Stimulated activated CD4-positive, alpha-beta T cell treated with anti-CD3 and anti-CD28 coated beads, Interleukin-2, amount 100 ng/mL, for 4 hours (primary cell): ENCODE measurements around the gene EVC.

ENCODE experiments used
- DNase-seq: peaks from one replicate; pipeline ENCODE4 v3.0.0-alpha.2; 2020; ENCODE audit warnings: low read depth

The EVC gene

GRCh38 chr4:5755679-5756078, 44.7 kb downstream of the EVC start:
- no peak for DNase-seq

- DNase-seq: no peak
Observed at GRCh38 chr4:5756271-5756670, 45.3 kb downstream of the EVC start.

- DNase-seq: no peak
Observed at GRCh38 chr4:5757091-5757490, 46.1 kb downstream of the EVC start.

GRCh38 chr4:5757536-5757935, 46.5 kb downstream of the EVC start:
- no peak for DNase-seq

- no peak for DNase-seq
Observed at GRCh38 chr4:5757954-5758353, 47.0 kb downstream of the EVC start.

GRCh38 chr4:5758741-5759140, 47.7 kb downstream of the EVC start:
- DNase-seq: peak; percentile 2

- no peak for DNase-seq
Observed at GRCh38 chr4:5759236-5760075, 48.5 kb downstream of the EVC start.

GRCh38 chr4:5760246-5760645, 49.2 kb downstream of the EVC start:
- DNase-seq: no peak

- DNase-seq: no peak
Observed at GRCh38 chr4:5760936-5761480, 50.0 kb downstream of the EVC start.

GRCh38 chr4:5770051-5770450, 59.0 kb downstream of the EVC start:
- no peak for DNase-seq

- DNase-seq: no peak
Observed at GRCh38 chr4:5772528-5773270, 61.7 kb downstream of the EVC start.

- DNase-seq: no peak
Observed at GRCh38 chr4:5773271-5773555, 62.2 kb downstream of the EVC start.

- no peak for DNase-seq
Observed at GRCh38 chr4:5774416-5775036, 63.5 kb downstream of the EVC start.

GRCh38 chr4:5776510-5776909, 65.5 kb downstream of the EVC start:
- DNase-seq: no peak

GRCh38 chr4:5780831-5781480, 70.0 kb downstream of the EVC start:
- no peak for DNase-seq

GRCh38 chr4:5781691-5782090, 70.7 kb downstream of the EVC start:
- no peak for DNase-seq

- DNase-seq: no peak
Observed at GRCh38 chr4:5782829-5783476, 72.0 kb downstream of the EVC start.

- no peak for DNase-seq
Observed at GRCh38 chr4:5783486-5783885, 72.5 kb downstream of the EVC start.

- no peak for DNase-seq
Observed at GRCh38 chr4:5784021-5784420, 73.0 kb downstream of the EVC start.

GRCh38 chr4:5784960-5785611, 74.1 kb downstream of the EVC start:
- no peak for DNase-seq
